Mucosa of rectum (tissue), 2 donors: ENCODE measurements around the gene UACA.

ENCODE experiments used
- H3K27ac ChIP-seq, 2 donors: one replicate each; pipeline ENCODE4 v1.7.0; 2013; ENCODE audit warnings: inconsistent platforms in 2 of 2, low read depth in 2 of 2, low read length in 2 of 2
- H3K27me3 ChIP-seq, 2 donors: one replicate each; pipeline ENCODE4 v1.7.0; 2013; ENCODE audit warnings: low read length in 2 of 2; ENCODE audit not compliant: control insufficient read depth in 2 of 2, insufficient read depth in 2 of 2
- H3K36me3 ChIP-seq, 2 donors: one replicate each; pipeline ENCODE4 v1.7.0; 2013; ENCODE audit warnings: low read length in 2 of 2; ENCODE audit not compliant: control insufficient read depth in 2 of 2, insufficient read depth in 2 of 2
- H3K4me1 ChIP-seq, 2 donors: one replicate each; pipeline ENCODE4 v1.7.0; 2013; ENCODE audit warnings: low read length in 2 of 2, mild to moderate bottlenecking in 1 of 2; ENCODE audit not compliant: control insufficient read depth in 2 of 2, insufficient read depth in 2 of 2
- H3K4me3 ChIP-seq, 2 donors: one replicate each; pipeline ENCODE4 v1.7.0; 2013; ENCODE audit warnings: low read length in 2 of 2
- H3K9ac ChIP-seq, 2 donors: one replicate each; pipeline ENCODE4 v1.7.0; 2013; ENCODE audit warnings: low read length in 2 of 2, low read depth in 1 of 2, mild to moderate bottlenecking in 1 of 2
- H3K9me3 ChIP-seq, 2 donors: one replicate each; pipeline ENCODE4 v1.7.0; 2013; ENCODE audit warnings: low read length in 2 of 2; ENCODE audit not compliant: control insufficient read depth in 2 of 2
- donor health status: healthy.
- donor health status: Normal muscosa, but diverticular disease.

The UACA gene

GRCh38 chr15:70698836-70699390 is 64.4 kb downstream of the UACA start:
- Histone ChIP-seq H3K27ac (no peak overlapping the region), H3K4me3 (no peak overlapping the region), H3K9ac (no peak overlapping the region), H3K27me3 (no peaks in the 10 kb centered on the region), H3K9me3 (no peaks in the 10 kb centered on the region), H3K36me3 (no peaks in the 10 kb centered on the region), H3K4me1 (peaks cover 0 to 8% of the 10 kb centered on the region in 2 donors)

- Histone ChIP-seq H3K27me3 (no peaks in the 10 kb centered on the region), H3K4me1 (peaks cover 0 to 4% of the 10 kb centered on the region in 2 donors), H3K9me3 (no peaks in the 10 kb centered on the region), H3K36me3 (no peaks in the 10 kb centered on the region), H3K4me3 (no peak overlapping the region), H3K9ac (no peak overlapping the region), H3K27ac (no peak overlapping the region)
Observed at GRCh38 chr15:70698426-70698825, 64.9 kb downstream of the UACA start.

- H3K4me1 ChIP-seq = no peaks in the 10 kb centered on the region
- H3K27me3 ChIP-seq = no peaks in the 10 kb centered on the region
- H3K9ac ChIP-seq = no peak overlapping the region
- no peaks in the 10 kb centered on the region for H3K36me3 ChIP-seq
- H3K4me3 ChIP-seq = no peak overlapping the region
- no peak overlapping the region for H3K27ac ChIP-seq
- no peaks in the 10 kb centered on the region for H3K9me3 ChIP-seq
Observed at GRCh38 chr15:70690491-70691276, 72.7 kb downstream of the UACA start.

- Histone ChIP-seq H3K27me3 (no peaks in the 10 kb centered on the region), H3K36me3 (peaks cover 0 to under 1% of the 10 kb centered on the region in 2 donors), H3K9ac (no peak overlapping the region), H3K27ac (no peak overlapping the region), H3K4me1 (no peaks in the 10 kb centered on the region), H3K9me3 (no peaks in the 10 kb centered on the region), H3K4me3 (no peak overlapping the region)
Observed at GRCh38 chr15:70690021-70690420, 73.3 kb downstream of the UACA start.

- Histone ChIP-seq H3K9ac (no peak overlapping the region), H3K9me3 (no peaks in the 10 kb centered on the region), H3K36me3 (peaks cover 0 to 3% of the 10 kb centered on the region in 2 donors), H3K4me1 (no peaks in the 10 kb centered on the region), H3K27me3 (no peaks in the 10 kb centered on the region), H3K27ac (no peak overlapping the region), H3K4me3 (no peak overlapping the region)
Observed at GRCh38 chr15:70687482-70687881, 75.9 kb downstream of the UACA start.

- H3K27ac ChIP-seq = no peak overlapping the region
- H3K27me3 ChIP-seq = no peaks in the 10 kb centered on the region
- H3K9me3 ChIP-seq = no peaks in the 10 kb centered on the region
- no peak overlapping the region for H3K4me3 ChIP-seq
- H3K36me3 ChIP-seq = peaks cover 0 to 3% of the 10 kb centered on the region in 2 donors
- no peaks in the 10 kb centered on the region for H3K4me1 ChIP-seq
- no peak overlapping the region for H3K9ac ChIP-seq
Observed at GRCh38 chr15:70680817-70681216, 82.5 kb downstream of the UACA start.

- Histone ChIP-seq H3K9ac (no peak overlapping the region), H3K4me1 (no peaks in the 10 kb centered on the region), H3K27me3 (no peaks in the 10 kb centered on the region), H3K9me3 (no peaks in the 10 kb centered on the region), H3K36me3 (peaks cover 0 to under 1% of the 10 kb centered on the region in 2 donors), H3K4me3 (no peak overlapping the region), H3K27ac (no peak overlapping the region)
Observed at GRCh38 chr15:70679919-70680231, 83.5 kb downstream of the UACA start.

GRCh38 chr15:70672081-70672480 is 91.3 kb downstream of the UACA start:
- no peak overlapping the region for H3K9ac ChIP-seq
- H3K27ac ChIP-seq = no peak overlapping the region
- peaks cover 8 to 11% of the 10 kb centered on the region in 2 donors for H3K36me3 ChIP-seq

GRCh38 chr15:70670680-70671079 is 92.7 kb downstream of the UACA start:
- no peak overlapping the region for H3K4me3 ChIP-seq
- H3K9me3 ChIP-seq = no peaks in the 10 kb centered on the region
- H3K27me3 ChIP-seq = no peaks in the 10 kb centered on the region
- peaks cover 3 to 5% of the 10 kb centered on the region in 2 donors for H3K4me1 ChIP-seq
- no peak overlapping the region for H3K9ac ChIP-seq
- H3K27ac ChIP-seq = no peak overlapping the region
- H3K36me3 ChIP-seq = peaks cover 8 to 11% of the 10 kb centered on the region in 2 donors

More at GRCh38 chr15:70672081-70672480, 91.3 kb downstream of the UACA start:
- Histone ChIP-seq H3K9me3 (no peaks in the 10 kb centered on the region), H3K27me3 (no peaks in the 10 kb centered on the region), H3K4me1 (peaks cover 3 to 5% of the 10 kb centered on the region in 2 donors), H3K4me3 (no peak overlapping the region)

- H3K4me1 ChIP-seq = peaks cover 3 to 5% of the 10 kb centered on the region in 2 donors
- H3K27ac ChIP-seq = no peak overlapping the region
- peaks cover 8 to 11% of the 10 kb centered on the region in 2 donors for H3K36me3 ChIP-seq
- H3K9me3 ChIP-seq = no peaks in the 10 kb centered on the region
- H3K27me3 ChIP-seq = no peaks in the 10 kb centered on the region
- H3K4me3 ChIP-seq = no peak overlapping the region
- H3K9ac ChIP-seq = no peak overlapping the region
Observed at GRCh38 chr15:70669966-70670658, 93.2 kb downstream of the UACA start.
